Measurements from ENCODE around the gene LTBP2. TPM values are rescaled to one million over a fixed set of nuclear protein-coding genes. Genes with fewer than 3 reads are reported as not detected.

Gene LTBP2
- total and polyA plus RNA-seq, 2 of the 8 experiments (the other 6 are each of a cell fraction or from before 2014, with no cell fraction given) = 0.48 to 0.89 TPM

GRCh38 chr14:74638966-74639365, 26.9 kb upstream of the LTBP2 start:
- Histone ChIP-seq H3K56ac (replicated peaks; ENCODE audit: insufficient read length, low read depth, low read length) (no peak overlapping the region), H3K36me3 (ENCODE audit: control insufficient read depth in 2 of 4, insufficient read depth in 4 of 4, low read length in 3 of 4) (no peaks in the 10 kb centered on the region), H3K4me2 (ENCODE audit: insufficient read depth in 1 of 2, low read depth in 2 of 2, low read length in 2 of 2) (no peak overlapping the region), H3K18ac (ENCODE audit: extremely low read depth, low read length) (no peak overlapping the region), H4K20me1 (replicated peaks in 1 of 2; ENCODE audit: control insufficient read depth in 1 of 2, insufficient read depth in 2 of 2, low read length in 2 of 2) (no peaks in the 10 kb centered on the region), H2BK120ac (replicated peaks; ENCODE audit: low read depth, low read length) (no peak overlapping the region), H2AFZ (ENCODE audit: low read length) (no peak overlapping the region), H3K79me2 (ENCODE audit: control insufficient read depth in 1 of 2, insufficient read depth in 2 of 2, low read length in 2 of 2) (no peaks in the 10 kb centered on the region), H3K4ac (replicated peaks; ENCODE audit: insufficient read length, low read depth, low read length) (no peak overlapping the region), H3K9ac (replicated peaks in 1 of 4; ENCODE audit: extremely low read depth in 1 of 4, low read depth in 3 of 4, low read length in 3 of 4) (no peak overlapping the region), H3K27me3 (replicated peaks in 1 of 4; ENCODE audit: control insufficient read depth in 3 of 4, extremely low read depth in 1 of 4, insufficient read depth in 3 of 4, low read length in 3 of 4) (no peaks in the 10 kb centered on the region), H2BK12ac (ENCODE audit: low read depth, low read length) (no peak overlapping the region), H2BK15ac (ENCODE audit: low read length) (no peak overlapping the region), H2BK20ac (ENCODE audit: low read length) (no peak overlapping the region), H3K9me3 (ENCODE audit: insufficient read depth in 2 of 2, low read depth in 1 of 2, low read length in 1 of 2) (no peaks in the 10 kb centered on the region), H2BK5ac (ENCODE audit: low read depth, low read length) (no peak overlapping the region), H4K8ac (ENCODE audit: extremely low read depth, insufficient read depth, low read length) (no peak overlapping the region), H2AK5ac (ENCODE audit: low read depth, low read length) (no peak overlapping the region), H4K5ac (ENCODE audit: insufficient read length, low read depth, low read length) (no peak overlapping the region), H3K27ac (ENCODE audit: low read depth, low read length) (no peak overlapping the region), H4K91ac (replicated peaks; ENCODE audit: insufficient read length, low read length) (no peak overlapping the region), H3K14ac (ENCODE audit: insufficient read length) (no peak overlapping the region), H3K23ac (ENCODE audit: insufficient read length) (no peak overlapping the region), H3K79me1 (ENCODE audit: low read depth, low read length) (no peaks in the 10 kb centered on the region), H3K4me3 (ENCODE audit: extremely low read depth in 1 of 4, insufficient read depth in 2 of 4, low read depth in 3 of 4, low read length in 4 of 4) (no peak overlapping the region), H3K4me1 (replicated peaks in 1 of 4; ENCODE audit: control insufficient read depth in 3 of 4, insufficient read depth in 4 of 4, low read length in 3 of 4) (peaks cover 0 to 3% (median 2%) of the 10 kb centered on the region in 4 experiments; a peak in 4 of 7 replicates), H3K23me2 (ENCODE audit: low read depth, low read length) (no peaks in the 10 kb centered on the region)
- ChIA-PET CTCF (ENCODE audit: partially characterized antibody) (interaction anchor here (0.6 to 8.5 kb wide), 10 partner anchors 9 to 537 kb away, joined by 3 to 82 read pairs (median 4); partner anchors contain the start of gene LTBP2), POLR2A (ENCODE audit: partially characterized antibody) (interaction anchor here (4.4 kb wide), 1 partner anchor 11 kb away, joined by 26 read pairs; no protein-coding TSS in a partner anchor)
- no peak for DNase-seq (ENCODE audit: low read depth in 1 of 2, low spot score in 2 of 2)
- 87% methylated on average over 1 of the region's 1 CpG; no CpG with 5 or more reads in 1 of the 2 experiments for WGBS, 2 experiments (ENCODE audit: extremely low coverage in 1 of 2, insufficient coverage in 1 of 2, insufficient read length in 1 of 2, insufficient replicate concordance in 2 of 2, low coverage in 1 of 2, low lambda C conversion rate in 2 of 2, missing lambda C conversion rate in 1 of 2)
- FAIRE-seq = no peak
- TF ChIP-seq MAFK (IDR thresholded peaks at IDR 0.05; ENCODE audit: low read depth, low read length) (no peak), JUND (IDR thresholded peaks at IDR 0.05; ENCODE audit: low read length) (no peak), BCL11A (IDR thresholded peaks at IDR 0.05; ENCODE audit: low read depth in 2 of 2, low read length in 2 of 2) (no peak), USF2 (IDR thresholded peaks at IDR 0.05; ENCODE audit: low read length) (no peak), TAF1 (IDR thresholded peaks at IDR 0.05; ENCODE audit: low read depth, low read length) (no peak), POU5F1 (IDR thresholded peaks at IDR 0.05; ENCODE audit: low read depth, low read length) (no peak), HDAC6 (IDR thresholded peaks at IDR 0.05; ENCODE audit: low read depth, low read length) (no peak), YY1 (IDR thresholded peaks at IDR 0.05; ENCODE audit: low read depth, low read length) (no peak), CTCF (IDR thresholded peaks at IDR 0.05; ENCODE audit: control extremely low read depth in 1 of 3, insufficient read depth in 1 of 3, low read depth in 1 of 3, low read length in 3 of 3) (no peak), HDAC2 (IDR thresholded peaks at IDR 0.05; ENCODE audit: borderline replicate concordance in 1 of 2, low read depth in 2 of 2, low read length in 2 of 2) (no peak), GTF2F1 (IDR thresholded peaks at IDR 0.05; ENCODE audit: borderline replicate concordance, low read depth, low read length) (no peak)

Measured in H1 (cell line).